Stimulated activated CD4-positive, alpha-beta T cell treated with anti-CD3 and anti-CD28 coated beads, TNF-alpha, amount 100 ng/mL, for 4 hours (primary cell): ENCODE data around the gene NGFR.

Source experiments
- DNase-seq, 3 experiments: peaks; one replicate each; pipeline ENCODE4 v3.0.0-alpha.2; 2020; ENCODE audit warnings: low read depth in 3 of 3

NGFR gene, protein sequence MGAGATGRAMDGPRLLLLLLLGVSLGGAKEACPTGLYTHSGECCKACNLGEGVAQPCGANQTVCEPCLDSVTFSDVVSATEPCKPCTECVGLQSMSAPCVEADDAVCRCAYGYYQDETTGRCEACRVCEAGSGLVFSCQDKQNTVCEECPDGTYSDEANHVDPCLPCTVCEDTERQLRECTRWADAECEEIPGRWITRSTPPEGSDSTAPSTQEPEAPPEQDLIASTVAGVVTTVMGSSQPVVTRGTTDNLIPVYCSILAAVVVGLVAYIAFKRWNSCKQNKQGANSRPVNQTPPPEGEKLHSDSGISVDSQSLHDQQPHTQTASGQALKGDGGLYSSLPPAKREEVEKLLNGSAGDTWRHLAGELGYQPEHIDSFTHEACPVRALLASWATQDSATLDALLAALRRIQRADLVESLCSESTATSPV

DNA sequence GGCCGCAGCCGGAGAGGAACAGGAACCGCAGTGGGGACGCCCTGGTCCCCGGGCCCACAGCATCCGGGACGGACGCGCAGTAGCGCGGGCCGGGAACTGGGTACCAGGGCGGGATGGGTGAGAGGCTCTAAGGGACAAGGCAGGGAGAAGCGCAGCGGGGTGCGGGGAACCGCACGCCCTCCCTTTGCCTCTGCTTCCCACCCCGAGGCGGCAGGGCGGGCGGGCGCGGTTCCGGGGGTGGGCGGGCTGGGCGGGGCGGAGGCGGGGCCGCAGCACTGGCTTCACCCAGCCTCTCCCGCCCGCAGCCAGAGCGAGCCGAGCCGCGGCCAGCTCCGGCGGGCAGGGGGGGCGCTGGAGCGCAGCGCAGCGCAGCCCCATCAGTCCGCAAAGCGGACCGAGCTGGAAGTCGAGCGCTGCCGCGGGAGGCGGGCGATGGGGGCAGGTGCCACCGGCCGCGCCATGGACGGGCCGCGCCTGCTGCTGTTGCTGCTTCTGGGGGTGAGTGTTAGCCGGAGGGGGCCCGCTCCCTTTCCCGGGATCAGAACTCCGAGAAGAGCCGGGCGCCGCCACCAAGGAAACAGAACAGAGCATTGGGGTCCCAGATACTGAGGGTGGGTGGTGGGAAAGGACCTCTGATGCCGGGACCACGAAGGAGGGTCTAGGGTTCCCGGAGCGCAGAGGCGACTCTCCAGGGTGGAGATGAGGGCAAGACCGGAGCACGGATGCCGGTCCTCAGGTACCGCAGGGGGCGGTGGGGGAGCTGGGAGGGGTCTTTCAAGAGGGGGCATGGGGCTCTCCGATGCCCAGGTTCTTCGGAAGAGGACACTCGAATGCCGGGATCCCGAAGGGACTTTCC is at the start of gene NGFR:
TSS of gene NGFR (plus strand) at position 308 of the 856 bp plus-strand sequence. CDS start at position 433, 125 bp downstream.
- DNase-seq = peak; percentile 13 to 42 (median 31)

- DNase-seq = no peak
Measured at GRCh38 chr17:49445591-49445990, 49.5 kb upstream of the NGFR start.

- no peak for DNase-seq
Measured at GRCh38 chr17:49447628-49448302, 47.3 kb upstream of the NGFR start.

DNA sequence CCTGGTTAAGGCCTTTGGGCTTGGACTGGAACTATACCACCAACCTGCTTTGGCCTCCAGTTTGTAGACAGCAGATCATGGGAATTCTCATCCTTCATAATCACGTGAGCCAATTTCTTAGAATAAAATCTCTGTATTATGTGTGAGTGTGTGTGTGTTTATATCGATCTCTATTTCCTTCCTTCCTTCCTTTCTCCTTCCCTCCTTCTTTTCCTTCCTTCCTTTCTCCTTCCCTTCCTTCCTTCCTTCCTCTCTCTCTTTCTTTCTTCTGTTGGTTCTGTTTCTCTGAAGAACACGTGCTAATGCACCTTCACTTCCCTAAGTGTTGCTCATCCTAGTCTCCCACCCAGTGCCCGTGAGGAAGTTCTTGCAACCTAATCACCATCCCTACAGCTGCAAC is 44.9 kb upstream of the NGFR start:
- no peak for DNase-seq

DNA sequence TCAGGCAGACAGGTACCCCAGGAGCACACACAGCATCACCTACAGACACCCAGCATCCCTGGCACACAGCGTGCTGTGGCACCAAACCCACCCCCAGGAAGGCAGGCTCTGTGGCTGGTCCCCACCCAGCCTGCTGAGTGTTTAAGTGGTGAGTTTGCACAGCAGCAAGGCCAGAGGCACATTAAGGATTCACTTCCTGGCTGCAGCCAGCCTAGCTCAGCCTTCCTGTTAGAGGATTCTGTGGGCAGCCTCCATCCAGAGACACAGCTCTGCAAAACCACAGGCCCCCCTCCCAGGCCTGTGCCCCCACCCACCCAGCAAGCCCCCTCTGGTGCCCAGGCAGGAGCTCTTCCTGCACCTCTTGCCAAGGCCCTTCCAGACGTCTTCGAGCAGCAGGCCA is 44.4 kb upstream of the NGFR start:
- DNase-seq = no peak

DNA sequence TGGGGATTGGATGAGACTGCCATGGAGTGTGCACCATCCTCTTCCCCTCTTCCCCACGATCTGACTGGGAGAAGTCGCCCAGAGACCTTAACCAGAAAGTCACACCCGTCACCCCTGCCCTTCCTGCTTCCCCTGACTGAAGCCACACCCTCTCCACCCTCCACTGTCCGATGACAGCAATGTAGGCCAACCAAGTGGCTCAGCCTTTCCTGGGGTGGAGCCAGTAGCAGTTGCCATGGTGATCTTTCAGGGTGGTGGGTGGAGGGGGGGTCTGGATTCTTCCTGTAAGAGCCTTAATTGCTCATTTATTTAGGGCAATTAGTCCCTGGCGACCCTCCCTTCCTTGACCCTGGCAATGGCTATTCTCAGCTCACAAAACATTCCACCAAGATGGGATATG is 42.9 kb upstream of the NGFR start:
- no peak for DNase-seq

DNA sequence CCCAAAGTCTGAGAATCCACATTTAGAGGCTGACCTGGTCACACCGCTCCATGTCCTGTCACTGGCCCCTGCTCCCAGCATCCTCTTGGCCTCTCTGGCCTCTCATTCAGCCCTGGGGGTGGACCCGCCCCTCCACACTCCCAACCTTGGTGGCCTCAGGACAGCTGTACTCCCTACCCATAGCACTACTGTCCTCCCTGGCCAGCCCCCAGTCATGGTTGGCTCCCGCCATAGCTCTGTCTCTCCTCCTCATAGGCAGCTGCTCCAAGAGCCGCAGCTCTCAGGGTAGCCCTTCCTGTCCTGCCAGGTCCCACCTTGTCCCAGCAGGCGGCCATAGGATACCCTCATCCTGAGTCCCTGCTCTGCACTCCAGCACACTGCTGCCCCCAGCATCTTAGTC is 42.4 kb upstream of the NGFR start:
- no peak for DNase-seq

GRCh38 chr17:49454050-49454449 is 41.0 kb upstream of the NGFR start:
- no peak for DNase-seq

- no peak for DNase-seq
Measured at GRCh38 chr17:49455272-49455861, 39.7 kb upstream of the NGFR start.

GRCh38 chr17:49456183-49456965 is 38.7 kb upstream of the NGFR start:
- no peak for DNase-seq

DNA sequence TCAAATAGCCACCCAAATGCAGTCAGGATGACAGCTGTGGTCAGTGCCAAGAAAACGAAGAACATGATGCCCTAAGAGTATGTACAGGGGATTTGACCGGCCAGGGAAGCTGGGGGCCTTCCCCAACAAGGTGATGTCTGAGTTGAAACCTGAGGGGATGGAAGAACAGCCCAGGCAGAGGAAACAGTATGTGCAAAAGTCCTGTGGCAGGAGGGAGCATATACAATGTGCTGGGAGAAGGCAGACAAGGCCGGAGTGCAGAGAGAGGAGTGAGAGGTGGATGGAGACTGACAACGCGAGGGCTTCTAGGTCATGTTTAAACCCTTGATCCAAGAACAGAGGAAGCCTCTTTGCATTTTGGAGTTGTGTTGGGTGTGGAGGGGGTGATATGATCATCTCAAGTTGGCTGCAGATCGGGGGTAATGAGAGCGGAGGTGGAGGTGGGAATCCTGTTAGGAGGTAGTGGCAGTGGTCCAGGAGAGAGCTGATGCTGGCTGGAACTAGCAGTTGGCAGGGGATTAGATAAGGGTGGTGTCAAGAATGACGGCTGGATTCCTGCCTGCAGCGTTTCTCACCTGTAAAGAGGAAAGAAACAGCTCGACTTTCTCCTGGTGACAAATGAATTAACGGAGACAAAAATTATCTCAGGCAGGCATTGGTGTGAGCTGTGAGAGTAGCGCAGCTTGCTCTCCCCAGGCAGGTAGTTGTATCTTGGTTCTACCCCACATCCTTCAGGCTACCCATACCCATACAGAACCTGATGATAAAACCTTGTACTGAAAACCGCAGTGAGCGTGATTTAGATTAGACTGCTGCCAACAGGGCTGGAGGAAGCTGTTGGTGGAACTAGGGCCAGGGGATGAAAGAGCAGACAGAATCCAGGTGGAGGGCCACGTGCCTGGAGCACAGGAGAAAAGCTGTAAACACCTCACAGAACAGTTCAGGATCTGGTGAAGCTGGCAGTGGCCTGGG is 37.2 kb upstream of the NGFR start:
- no peak for DNase-seq

DNA sequence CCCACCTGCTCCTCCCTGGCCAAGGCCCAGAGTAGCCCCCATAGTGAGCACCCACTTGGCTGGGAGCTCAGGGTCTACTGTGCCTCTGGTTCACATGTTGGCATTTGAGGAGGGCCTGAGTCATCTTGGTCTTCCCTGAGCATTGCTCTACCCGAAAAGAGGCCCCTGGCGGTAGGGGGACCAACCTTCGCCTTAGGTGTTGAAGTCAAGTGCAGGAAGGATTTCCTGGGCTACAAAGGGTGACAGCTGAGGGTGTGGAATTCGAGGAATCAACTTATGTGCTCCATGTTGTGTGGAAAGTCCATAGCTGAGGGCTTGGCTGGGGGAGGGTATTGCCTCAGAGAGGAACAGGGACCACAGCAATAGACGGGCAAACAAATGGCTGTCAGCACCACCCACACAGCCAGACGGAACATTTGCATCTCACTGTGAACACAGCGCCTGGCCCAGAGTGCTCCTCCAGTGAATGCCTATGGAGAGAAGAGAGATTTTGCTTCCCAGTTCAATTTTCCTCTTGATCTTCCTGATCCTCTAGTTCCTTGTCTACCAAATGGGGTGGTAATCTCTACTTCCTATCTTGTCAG is 35.6 kb upstream of the NGFR start:
- DNase-seq = no peak

GRCh38 chr17:49460401-49460800 is 34.7 kb upstream of the NGFR start:
- no peak for DNase-seq

GRCh38 chr17:49461580-49461979 is 33.5 kb upstream of the NGFR start:
- no peak for DNase-seq

DNA sequence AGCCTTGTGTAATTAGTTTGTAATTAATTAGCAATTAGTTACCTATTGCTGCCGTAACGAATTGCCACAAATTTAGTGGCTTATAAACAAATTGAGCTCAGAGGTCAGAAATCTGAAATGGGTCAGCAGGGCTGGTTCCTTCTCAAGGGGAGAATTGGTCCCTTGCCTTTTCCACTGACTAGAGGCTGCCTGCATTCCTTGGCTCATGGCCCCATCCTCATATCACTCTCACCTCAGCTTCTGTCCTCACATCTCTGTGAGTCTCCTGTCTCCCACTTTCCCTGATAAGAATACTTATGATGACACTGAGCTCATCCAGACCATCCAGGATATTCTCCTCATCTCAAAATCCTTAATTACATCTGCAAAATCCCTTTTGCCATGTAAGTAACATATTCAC is 31.0 kb upstream of the NGFR start:
- no peak for DNase-seq

GRCh38 chr17:49465331-49465903 is 29.7 kb upstream of the NGFR start:
- no peak for DNase-seq

- DNase-seq = no peak
Measured at GRCh38 chr17:49466436-49466835, 28.7 kb upstream of the NGFR start.

DNA sequence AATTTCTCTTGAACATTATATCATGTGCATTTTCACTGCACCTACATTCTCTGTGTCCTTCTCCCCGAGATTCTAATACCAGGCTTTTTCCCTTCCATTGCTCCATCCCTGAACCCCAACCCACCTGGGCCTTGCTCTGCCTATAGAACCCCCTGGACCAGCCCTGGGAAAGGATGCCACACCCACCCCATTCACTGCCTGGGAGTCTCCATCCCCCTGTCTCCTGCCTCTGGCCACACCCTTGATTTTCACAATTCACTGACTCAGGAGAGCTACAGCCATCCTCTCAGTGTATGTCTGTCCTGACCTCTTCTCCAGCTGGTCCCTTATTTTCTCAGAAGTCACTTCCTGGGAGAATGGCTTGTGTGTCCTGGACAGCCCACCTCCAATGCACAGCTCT is 27.9 kb upstream of the NGFR start:
- DNase-seq = no peak

DNA sequence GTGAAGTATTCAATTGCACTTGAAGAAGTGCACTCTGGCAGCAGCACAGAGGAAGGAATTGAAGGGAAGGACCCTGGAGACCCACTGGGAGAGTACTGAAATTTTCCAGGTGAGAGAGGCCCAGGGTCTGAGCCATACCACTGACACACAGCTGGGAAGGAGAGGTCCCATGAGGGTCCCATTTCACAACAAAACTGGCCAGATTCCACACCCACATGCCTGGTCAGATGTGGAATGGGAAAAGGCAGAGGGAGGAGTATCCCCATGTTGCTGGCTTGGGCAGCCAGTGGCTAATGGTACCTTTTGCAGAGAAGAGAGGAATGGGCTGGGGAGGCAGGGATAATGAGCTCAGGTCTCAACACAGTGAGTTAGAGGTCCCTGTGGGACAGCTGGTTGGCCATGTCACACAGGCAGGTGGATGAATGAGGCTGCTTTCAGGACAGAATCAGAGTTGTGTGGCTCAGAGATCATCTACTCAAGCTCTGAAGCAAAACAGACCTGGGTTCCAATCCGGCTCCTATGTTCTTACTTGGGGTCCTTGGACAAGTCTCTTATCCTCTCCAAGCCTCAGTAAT is 26.2 kb upstream of the NGFR start:
- DNase-seq = no peak
